Activated naive CD4-positive, alpha-beta T cell (primary cell): ENCODE results near the gene MPV17L2.
"Not testable (repeated sequence)": the region's sequence is repeated elsewhere in the genome, so short reads cannot be mapped to it uniquely, and the experiment has no call there.

Experiments
- DNase-seq, 4 experiments: peaks; one replicate each; lab custom pipeline; 2025; lab: John Stamatoyannopoulos, UW

The MPV17L2 gene

DNA sequence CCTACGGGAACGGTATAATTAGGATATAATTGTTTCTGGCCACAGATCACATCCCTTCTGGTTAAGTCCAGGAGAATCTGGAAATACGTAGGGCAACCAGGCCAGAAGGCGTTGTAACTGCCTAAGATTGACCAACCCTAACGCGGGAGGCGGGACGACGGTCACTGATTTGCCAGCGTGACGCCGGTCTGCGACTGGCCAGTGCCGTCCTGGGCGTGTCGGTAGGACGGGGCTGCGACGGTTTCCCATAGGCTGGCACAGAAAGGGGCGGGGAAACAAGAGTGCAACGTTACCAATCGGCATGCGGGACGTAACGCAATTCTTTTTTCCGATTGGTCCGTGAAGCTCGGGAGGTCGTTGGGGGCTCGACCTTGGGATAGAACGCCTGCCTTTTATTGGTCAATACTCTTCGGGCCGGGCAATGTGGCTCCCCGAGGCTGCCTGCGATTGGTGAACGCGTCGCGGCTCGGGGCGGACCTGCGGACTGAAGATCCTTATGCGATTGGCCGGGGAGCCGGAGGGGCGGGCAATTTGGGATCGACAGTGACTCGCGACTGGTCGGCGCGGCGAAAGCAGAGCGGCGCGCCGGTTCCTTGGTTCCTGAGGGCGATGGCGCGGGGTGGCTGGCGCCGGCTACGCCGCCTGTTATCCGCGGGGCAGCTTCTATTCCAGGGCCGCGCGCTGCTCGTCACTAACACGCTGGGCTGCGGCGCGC is at the start of gene MPV17L2:
Gene MPV17L2, plus strand, starts transcription at position 546 of the 715 bp plus-strand sequence. Its CDS starts 64 bp downstream, at position 610.
- peak; percentile 93 to 100 (median 99) for DNase-seq

DNA sequence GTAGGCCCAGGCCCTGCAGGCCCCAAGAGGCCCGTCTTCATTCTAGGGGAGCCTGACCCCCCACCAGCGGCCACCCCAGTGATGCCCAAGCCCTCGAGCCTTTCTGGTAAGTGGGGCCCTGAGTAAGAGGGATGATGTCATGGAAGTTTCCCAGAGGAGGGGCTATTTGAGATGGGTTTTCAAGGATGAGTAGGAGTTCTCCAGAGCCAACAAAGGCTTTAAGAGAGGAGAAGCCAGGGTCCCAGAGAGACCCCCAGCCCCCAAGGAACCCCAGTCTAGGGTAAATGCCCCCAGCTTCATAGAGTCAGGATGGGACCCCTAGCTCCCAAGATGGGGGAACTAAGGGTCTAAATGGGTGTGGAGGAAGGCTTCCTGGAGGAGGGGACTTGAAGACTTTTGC is 49.1 kb upstream of the MPV17L2 start:
- no peak for DNase-seq

DNA sequence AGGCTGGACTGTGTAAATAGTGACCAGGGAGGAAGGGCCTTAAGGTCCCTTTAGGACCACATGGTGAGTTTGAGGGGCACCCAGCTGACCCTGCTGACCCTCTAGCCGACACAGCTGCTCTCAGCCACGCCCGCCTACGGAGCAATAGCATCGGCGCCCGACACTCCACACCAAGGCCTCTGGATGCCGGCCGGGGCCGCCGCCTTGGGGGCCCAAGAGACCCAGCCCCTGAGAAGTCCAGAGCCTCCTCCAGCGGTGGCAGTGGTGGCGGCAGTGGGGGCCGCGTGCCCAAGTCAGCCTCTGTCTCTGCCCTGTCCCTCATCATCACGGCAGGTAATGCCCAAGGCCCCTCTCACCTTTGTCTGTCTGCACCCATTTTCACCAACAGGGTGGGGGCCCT is 48.7 kb upstream of the MPV17L2 start:
- no peak for DNase-seq

DNA sequence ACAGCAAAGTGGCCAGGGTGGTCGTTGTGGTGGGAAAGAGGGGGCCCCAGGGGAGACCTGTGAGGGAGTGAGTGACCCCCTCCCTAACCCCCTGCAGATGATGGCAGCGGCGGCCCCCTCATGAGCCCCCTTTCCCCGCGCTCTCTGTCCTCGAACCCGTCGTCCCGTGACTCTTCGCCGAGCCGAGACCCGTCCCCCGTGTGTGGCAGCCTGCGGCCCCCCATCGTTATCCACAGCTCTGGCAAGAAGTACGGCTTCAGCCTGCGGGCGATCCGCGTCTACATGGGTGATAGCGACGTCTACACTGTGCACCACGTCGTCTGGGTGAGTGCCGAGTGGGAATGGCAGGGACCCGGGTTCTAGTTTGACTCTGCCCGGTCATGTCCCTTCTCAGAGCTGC is 48.1 kb upstream of the MPV17L2 start:
- no peak for DNase-seq

DNA sequence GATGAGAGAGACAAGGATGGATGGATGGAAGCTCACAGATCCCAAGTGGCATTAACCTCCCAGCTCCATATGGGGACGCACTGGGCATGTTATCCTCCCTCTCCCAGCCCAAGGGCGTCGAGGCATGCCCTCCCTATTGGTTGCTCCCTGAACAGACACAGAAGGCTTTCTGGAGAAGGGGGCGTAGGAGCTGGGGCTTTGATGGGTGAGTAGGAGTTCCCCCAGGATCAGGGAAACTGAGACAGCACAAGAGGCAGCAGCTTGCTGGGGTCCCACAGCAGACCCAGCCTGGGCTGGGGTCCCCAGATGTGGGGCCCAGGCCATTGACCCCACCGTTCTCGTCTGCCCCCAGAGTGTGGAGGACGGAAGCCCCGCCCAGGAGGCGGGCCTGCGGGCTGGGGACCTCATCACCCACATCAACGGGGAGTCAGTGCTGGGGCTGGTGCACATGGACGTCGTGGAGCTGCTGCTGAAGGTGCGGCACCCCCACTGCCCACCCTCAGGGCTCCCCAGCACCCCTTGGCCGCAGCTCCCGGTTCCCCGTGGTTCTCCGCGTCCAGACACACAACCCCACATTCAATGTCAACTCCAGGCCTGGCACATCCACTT is 47.5 kb upstream of the MPV17L2 start:
- no peak for DNase-seq

DNA sequence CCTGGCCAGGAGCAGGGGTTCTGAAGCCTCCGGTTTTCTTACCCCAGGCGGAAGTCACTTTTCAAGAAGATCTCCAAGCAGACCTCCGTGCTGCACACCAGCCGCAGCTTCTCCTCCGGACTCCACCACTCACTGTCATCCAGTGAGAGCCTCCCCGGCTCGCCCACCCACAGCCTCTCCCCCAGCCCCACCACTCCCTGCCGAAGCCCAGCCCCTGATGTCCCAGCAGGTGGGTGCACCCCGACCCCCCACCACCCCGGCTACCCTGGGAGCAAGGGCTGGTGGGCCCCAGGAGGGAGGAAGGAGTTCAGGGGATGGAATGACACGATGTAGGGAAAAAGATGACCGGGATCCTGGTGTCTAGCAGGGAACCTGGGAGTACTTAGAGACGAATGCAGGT is 45.6 kb upstream of the MPV17L2 start:
- no peak for DNase-seq

DNA sequence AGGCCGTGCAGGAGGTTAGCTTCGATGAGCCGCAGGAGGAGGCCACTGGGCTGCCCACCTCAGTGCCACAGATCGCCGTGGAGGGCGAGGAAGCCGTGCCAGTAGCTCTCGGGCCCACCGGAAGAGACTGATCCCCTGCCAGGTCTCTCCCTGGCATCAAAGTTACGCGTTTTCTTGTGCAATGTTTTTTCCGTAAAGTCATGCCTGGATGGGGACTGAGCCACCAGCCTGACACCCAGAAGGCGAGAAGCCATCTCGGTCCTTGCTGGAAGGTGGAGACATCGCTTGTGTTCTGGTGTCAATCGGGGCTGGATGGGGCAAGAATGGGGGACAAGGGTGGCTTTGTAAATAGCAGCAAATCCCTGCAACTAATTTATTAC is 43.4 kb upstream of the MPV17L2 start:
- no peak for DNase-seq

DNA sequence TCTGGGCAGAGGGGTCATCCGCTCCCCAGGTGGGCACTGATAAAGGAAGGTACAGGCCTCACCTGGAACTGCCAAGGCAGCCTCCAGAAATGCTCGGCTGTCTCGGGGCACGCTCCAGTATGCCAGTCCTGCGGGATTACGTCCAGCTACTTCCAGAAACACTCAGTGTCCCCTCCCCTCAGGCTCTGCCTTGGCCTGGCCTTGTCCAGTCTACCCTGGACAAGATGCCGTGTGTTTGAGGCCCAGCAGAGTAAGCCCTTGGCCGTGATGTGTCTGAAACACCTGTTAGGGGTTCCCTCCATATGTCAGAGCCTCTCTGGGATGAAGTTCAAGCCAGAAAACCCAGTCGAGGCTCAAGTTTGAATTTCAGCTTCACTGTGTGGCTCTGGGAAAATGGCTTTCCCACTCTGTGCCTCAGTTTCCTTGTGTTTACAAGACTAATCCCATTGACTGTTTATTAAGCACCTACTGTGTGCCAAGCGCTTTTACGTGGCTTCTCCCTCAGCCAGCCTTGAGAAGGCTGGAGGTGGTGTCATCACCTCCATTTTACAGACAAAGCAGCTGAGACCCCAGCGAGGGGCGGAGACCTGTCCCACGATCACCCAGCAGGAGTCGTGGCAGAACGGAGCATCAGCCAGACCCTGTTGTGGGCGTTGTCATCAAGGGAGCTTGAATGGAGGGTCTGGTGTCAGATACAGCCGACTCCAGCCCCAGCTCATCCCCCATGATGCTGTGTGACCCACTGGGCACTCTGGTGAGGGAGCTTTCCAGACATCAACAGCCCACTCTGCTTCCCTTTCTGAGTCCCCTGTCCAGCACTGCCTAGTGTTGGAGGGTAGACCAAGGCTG is 42.0 kb upstream of the MPV17L2 start:
- DNase-seq = no peak

DNA sequence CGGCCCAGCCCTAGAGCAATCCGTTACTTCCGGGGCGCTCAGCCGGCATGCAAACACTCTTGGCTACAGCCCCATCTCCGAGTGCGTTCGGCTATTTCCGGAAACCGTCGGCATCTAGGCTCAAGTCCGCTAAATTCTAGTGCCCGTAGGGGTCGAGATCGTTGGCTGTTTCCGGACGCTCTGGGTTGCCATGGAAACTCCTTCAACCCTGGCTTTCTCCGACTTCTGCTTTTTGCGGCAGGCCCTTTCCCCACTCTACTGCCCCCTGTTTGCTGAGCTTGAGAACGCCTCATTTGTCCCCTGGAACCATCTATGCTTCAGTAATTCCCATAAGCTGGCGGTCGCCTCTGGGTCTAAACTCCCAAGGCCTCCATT is 40.6 kb upstream of the MPV17L2 start:
- DNase-seq = peak; percentile 89 to 98 (median 96)

DNA sequence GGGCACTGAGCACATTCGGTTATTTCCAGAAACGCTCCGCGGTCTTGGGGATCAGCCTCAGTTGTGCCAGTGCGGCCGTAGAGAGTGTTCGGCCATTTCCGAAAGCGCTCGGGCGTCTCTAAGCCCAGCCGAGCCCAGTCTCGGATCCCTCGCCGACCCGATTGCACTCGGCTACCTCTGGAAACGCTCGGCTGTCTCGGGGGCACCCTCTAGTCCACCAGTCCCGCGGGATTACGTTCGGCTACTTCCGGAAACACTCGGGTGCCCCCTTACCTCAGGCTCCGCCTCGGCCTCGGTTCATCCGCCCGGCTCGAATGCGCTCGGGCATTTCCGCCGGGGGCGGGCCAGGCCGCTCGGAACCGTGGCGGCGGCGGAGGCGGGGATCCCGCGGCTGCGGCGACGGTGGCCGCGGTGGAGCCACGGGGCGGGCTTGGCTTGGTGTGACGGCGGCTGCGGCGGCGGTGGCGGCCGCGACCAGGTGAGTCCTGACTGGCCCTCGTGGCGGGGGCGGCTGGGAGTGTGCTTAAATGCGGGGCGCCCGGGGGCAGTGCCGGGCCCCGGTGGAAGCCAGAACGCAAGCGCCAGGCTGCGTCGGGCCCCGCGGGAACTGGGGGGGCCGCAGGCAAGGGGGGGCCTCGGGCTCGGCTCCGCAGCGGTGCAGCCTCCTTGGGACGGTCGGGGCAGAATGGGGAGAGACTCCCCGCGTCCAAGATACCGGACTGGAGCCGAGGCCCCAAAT is 40.0 kb upstream of the MPV17L2 start, which contains the start of gene PIK3R2:
Gene PIK3R2, plus strand, starts transcription at position 347 of the 739 bp plus-strand sequence. CDS start 2,717 bp downstream, outside the sequence.
- peak; percentile 96 to 99 (median 98) for DNase-seq

DNA sequence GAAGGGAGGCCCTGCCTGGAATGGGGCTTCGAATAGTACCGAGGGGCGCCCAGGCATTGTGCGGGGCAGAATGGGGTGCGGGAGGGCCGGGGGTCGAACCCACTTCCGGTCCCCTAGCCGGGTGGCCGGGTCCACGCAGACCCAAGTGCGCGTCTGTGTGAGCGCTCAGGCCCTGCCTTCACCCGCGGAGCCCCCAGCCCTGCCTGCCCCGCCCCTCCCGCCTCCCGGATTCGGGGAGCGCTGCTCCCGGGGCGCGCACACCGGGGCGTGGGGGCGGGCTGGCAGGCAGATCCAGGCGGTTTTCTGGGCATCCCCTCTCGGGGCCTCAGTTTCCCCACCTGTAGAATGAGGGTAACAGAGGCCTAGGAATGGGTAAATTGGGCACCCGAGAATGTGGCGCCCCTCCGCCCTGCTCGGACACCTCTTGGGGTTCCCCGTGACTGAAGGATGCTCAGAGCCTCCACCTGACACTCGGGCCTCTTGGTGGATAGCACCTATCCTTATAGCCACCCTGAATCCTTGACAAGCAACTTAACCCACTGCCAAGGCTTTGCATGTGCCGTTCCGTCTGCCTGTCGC is 39.4 kb upstream of the MPV17L2 start:
- DNase-seq = peak in 1 of 4 experiments; percentile 38

DNA sequence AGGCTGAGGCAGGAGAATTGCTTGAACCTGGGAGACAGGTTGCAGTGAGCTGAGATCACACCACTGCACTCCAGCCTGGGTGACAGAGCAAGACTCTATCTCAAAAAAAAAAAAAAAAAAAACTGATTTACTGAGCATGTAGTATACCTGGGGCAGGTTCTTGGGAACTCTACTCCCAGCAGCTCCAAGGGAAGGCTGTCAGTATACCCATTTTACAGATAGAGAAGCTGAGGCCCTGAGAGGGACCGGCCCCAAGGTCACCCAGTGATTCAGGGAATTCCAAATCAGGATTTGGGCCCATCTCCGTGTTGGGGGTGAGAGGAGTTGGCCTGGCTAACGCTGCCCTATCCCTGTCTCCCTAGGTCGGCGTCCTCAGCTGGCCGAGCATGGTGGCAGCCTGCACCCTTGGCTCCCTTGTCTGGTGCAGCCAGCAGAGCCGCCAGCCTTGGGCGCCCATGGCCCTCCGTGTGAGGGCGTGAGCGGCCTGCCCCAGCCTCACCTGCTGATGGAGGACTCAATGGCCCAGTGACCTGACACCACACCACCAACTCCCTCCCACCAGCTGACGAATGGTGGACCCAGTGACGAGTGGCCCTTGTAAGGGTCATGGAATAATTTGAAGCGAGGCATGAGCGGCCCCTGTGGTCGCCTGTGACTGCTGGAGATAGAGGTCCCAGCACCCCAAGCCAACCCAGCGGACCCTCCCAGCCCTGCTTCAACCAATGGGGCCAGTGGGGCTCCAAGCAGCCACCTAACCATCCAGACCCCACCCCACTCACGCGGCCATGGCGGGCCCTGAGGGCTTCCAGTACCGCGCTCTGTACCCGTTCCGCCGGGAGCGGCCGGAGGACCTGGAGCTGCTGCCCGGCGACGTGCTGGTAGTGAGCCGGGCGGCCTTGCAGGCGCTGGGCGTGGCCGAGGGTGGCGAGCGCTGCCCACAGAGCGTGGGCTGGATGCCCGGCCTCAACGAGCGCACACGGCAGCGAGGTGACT is 37.6 kb upstream of the MPV17L2 start:
- no peak for DNase-seq

DNA sequence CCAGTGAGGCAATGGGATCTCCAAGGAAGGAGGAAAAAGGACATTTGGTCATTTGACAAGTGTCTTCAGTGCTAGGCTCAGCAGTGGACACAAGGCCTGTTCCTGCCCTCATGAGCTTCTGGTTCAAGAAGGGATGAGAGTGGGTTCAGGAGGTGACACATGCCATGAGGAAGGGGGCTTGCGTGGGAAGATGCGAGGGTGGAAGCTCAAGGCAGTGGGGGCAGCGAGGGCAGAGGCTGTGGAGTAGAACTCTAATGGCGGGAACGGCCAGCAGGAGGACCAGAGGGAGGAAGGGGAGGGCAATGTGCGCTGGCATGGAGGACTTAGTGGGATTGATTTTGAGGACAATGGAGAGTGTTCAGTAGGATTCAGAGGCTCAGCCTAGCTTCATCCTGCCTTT is 36.8 kb upstream of the MPV17L2 start:
- DNase-seq = no peak

DNA sequence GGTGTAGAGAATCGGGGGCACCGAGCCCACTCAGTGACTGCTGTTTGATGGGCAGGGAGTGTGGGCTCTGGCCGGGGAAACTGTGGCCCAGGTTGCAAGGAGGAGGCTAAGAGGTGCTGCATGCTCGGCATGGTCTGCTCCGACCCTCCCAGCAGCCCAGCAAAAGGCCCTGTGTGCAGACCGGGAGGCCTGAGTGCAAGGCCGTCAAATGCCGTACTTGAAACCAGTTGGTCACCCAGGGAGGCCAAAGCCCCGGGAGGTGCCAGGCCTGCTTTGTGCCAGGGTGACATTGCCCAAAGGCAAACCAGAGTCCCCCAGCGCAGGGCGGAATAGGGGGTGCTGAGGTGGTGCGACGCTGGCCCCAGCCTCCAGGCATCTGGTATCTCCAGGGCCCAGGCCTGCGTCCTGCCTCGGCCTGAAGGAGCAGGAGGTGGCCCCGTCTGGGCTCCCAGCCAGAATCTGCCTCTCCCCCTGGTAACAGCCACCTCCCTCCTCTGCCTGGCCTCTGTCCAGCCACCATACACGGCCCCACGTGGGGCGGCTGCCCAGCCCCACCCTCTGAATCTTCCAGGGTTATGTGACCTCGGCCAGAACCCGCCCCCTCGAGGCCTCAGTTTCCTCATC is 36.1 kb upstream of the MPV17L2 start:
- DNase-seq = no peak

DNA sequence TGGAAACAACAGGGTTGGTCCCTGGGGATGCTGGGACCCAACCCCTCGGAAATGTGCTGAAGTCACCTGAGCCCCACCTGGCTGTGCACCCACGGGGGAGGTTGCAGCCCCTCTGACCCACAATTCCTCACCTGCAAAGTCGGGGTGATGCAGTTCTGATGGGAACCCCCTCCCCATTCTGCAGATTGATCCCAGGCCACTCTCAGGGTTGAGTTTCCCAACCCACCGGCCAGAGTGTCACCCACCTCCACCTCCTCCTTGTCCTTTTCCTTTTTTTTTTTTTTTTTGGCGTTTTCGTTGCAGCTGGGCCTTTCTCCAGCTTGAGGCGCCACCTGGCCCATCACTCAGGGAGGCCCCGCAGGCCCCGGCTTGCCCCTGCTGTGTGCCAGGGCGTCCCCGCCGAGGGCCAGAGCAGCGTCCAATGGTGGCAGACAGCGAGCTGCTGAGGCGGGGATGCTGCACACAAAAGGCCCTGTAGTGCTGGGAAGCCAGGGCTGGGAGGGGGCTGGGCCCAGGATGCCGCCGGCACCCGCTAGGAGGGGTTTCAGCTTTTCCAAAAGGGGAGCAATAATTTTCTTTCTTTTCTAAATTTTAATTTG is 35.5 kb upstream of the MPV17L2 start:
- no peak for DNase-seq

DNA sequence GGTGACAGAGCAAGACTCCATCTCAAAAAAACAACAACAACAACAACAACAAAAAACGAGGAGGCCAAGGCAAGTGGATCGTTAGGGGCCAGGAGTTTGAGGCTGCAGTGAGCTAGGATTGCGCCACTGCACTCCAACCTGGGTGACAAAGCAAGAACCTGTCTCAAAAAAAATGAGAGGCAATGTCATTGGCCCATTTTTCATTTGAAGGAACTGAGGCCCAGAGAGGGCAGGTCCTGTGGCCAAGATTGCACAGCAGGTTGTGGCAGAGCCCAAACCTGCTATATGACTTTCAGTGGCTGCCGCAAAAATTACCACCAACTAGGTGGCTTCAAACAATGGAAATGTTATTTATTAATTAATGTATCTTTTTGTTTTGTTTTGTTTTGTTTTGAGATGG is 34.6 kb upstream of the MPV17L2 start:
- no peak for DNase-seq

DNA sequence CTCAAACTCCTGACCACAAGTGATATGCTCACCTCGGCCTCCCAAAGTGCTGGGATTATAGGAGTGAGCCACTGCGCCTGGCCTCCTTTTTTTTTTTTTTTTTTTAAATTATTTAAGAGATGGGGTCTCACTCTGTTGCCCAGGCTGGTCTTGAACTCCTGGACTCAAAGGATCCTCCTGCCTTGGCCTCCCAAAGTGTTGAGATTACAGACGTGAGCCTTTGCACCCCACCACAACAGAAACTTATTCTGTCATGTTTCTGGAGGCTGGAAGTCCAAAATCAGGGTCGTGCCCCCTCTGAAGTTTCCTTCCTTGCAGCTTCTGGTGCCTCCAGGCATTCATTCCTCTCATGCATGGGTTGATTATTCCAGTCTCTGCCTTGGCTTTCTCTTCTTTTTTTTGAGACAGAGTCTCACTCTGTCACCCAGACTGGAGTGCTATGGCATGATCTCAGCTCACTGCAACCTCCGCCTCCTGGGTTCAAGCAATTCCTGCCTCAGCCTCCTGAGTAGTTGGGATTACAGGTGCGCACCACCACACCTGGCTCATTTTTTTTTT is 33.9 kb upstream of the MPV17L2 start:
- not testable (repeated sequence) for DNase-seq

DNA sequence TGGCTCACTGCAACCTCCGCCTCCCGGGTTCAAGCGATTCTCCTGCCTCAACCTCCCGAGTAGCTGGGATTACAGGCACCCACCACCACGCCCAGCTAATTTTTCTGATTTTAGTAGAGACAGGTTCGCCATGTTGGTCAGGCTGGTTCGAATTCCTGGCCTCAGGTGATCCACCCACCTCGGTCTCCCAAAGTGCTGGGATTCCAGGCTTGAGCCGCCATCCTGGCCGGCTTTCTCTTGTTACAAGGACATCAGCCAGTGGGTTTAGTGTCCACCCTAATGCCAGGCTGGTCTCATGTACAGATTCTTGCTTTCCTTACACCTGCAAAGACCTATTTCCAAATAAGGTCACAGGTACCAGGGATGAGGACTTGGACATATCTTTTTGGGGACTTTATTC is 33.2 kb upstream of the MPV17L2 start:
- DNase-seq = no peak

DNA sequence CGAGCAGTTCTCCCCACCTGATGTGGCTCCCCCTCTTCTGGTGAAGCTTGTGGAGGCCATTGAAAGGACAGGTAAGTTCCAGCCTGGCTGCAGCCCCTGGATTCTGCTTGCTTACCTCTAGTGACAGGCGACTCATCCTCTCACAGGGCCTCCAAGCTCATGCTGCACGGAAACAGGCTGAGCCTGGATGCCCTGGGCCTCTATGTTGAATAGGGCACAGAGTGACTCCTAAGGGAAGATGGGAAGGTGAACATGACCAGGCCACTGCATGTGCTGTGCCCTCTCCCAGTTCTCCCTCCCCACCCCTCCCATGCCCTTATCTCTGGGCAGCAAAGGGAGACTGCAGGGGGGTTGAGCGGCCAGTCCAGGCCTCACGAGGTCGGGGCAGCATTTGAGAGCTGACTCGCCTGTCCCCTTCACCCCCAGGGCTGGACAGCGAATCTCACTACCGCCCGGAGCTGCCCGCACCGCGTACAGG is 32.5 kb upstream of the MPV17L2 start:
- DNase-seq = no peak
